Mammary epithelial cell (primary cell): ENCODE data around the gene CRYM.

ENCODE experiments used
- CTCF ChIP-seq, 2 donors: IDR thresholded peaks in 1 of 2; conservative IDR thresholded peaks in 1 of 2; 2 replicates each; pipeline ENCODE4 v1.5.1; 2011 to 2012; ENCODE audit warnings: inconsistent platforms in 2 of 2, low read length in 2 of 2, mild to moderate bottlenecking in 2 of 2, control low read depth in 1 of 2, low read depth in 1 of 2; ENCODE audit not compliant: insufficient read depth in 1 of 2; ENCODE audit errors: extremely low read depth in 1 of 2
- EZH2 ChIP-seq: IDR thresholded peaks from 2 replicates; pipeline ENCODE4 v1.6.1; 2012; ENCODE audit warnings: low read length, inconsistent platforms, borderline replicate concordance

- TF ChIP-seq CTCF (conservative IDR thresholded peaks at IDR 0.05 in 1 of 2, IDR thresholded peaks at IDR 0.05 in 1 of 2; ENCODE audit: extremely low read depth in 1 of 2, insufficient read depth in 1 of 2, low read depth in 1 of 2, low read length in 2 of 2) (no peak), EZH2 (no peak)
Observed at GRCh38 chr16:21222495-21223337, 55.4 kb downstream of the CRYM start.
